G401.6 (cell line): ENCODE data around the gene CXorf58.
A peak's percentile ranks its signal among the peaks of the same experiment; 100 is the strongest.
"Not testable (repeated sequence)": the region's sequence is repeated elsewhere in the genome, so short reads cannot be mapped to it uniquely, and the experiment has no call there.

ENCODE experiments used
- FAIRE-seq: peaks from 2 replicates; lab custom pipeline; 2012; peaks lifted over from hg19 to GRCh38; lab: Jason Lieb, UNC

Gene CXorf58

DNA sequence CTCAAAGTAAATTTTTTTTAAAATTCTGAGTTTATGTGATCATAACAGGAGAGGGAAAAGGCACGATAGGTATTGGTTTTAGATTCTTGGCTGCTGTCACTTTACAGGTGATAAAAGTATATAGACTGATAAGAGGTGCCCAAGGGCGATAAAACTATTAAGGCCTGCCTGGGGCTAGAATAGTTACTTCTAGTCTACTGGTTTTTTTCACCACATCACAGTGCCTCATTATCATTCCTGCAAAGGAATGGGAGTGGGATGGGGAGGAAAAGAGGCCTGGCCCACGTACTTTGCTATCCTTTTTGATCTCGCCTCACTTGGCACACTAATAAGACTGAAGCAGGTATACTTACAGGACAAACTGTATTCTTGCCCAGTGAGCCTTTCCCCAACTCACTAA, 46.6 kb downstream of the CXorf58 start:
- no peak for FAIRE-seq

DNA sequence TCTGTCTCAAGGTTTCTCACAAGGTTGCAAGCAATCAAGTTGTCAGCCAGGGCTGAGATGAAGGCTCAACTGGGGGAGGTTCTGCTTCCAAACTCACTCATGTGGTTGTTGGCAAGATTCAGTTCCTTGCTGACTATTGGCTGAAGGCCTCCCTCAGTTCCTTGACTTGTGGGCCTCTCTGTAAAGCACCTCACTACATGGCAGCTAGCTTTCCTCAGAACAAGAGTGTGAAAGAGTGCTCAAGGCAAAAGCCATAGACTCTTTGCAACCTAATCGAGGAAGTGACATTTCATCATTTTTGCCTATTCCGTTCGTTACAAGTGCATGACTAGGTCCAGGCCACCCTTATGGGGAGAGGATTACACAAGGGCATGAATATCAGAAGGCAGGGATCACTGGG, 52.0 kb downstream of the CXorf58 start:
- no peak for FAIRE-seq

DNA sequence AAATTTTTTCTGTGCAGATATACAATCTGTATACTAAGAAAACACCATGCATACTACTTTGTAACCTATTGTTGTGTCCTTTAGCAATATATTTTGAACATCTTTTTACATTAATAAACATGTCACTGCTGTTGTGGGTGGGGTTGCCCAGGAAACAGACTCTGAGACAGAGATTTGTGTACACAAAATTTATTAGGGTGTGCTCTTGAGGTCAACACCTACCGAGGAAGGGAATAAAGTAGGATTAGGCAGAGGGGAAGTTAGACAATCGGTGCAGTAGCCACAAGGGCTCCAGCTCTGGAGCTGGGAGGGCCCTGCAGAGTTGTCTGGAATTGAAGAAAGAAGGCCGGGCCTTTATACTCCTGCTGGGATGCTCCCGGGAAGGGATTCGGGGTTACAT, 56.4 kb downstream of the CXorf58 start:
- FAIRE-seq: peak; percentile 37

DNA sequence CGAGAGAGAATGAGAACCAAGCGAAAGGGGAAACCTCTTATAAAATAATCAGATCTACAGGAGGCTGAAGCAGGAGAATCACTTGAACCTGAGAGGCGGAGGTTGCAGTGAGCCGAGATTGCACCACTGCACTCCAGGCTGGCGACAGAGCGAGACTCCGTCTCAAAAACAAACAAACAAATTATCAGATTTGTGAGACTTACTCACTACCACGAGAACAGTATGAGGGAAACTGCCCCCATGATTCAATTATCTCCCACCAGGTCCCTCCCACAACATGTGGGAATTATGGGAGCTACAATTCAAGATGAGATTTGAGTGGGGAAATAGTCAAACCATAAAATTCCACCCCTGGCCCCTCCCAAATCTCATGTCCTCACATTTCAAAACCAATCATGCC, 57.8 kb downstream of the CXorf58 start:
- not testable (repeated sequence) for FAIRE-seq

DNA sequence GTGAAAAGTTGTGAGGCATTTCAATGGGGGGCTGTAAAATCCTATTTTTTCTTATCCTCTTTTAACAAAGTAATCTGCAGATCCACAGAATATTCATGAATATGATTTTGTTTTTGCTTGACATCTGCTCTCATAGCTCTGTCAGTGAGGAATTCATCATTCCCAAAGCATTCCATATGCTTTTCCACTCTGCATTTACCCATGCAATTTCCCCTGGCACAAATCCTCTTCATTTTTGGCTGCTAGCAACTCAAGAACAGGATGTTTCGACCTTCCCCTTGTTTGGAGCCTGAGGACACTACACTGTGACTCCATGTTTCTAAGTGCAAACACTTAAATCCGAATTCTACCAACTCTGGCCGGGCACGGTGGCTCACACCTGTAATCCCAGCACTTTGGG, 70.7 kb downstream of the CXorf58 start:
- FAIRE-seq: no peak

DNA sequence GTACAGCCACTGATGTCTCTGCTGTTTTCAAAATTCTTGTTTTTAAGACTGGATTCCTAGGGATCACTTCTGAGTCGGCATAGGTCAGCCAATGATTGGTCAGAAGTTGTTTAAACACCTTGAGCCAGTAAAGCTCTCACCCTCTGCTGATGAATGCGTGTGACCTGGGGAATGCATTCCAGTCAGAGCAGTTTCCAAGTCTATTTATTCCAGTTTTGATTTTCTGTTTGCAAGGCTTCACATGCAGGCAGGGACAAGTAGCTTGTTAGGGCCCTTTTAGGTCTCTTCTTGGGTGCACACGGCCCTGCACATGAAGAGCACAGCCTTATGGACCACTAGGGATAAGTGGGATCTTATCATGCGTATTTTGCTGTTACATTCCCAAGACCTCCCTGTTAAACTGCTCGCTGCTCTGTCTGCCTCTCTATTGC, 72.2 kb downstream of the CXorf58 start:
- peak; percentile 91 for FAIRE-seq

DNA sequence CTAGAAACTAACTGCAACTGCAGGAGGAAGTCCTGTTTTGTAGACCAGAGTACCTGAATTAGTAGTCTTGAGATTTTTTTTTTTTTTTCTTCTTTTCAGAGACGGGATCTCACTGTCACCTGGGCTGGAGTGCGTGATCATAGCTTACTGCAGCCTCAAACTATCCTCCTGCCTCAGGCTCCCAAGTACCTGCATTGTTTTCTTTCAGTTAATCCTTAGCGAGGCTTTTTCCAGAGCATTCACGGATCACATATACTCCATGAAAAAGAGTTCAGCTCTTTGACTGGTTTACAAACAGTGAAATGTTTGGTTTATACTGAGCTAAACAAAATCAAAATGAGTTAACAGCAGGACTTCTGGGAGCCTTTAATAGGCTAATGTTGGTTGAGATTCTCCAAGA, 73.4 kb downstream of the CXorf58 start:
- peak; percentile 44 for FAIRE-seq

DNA sequence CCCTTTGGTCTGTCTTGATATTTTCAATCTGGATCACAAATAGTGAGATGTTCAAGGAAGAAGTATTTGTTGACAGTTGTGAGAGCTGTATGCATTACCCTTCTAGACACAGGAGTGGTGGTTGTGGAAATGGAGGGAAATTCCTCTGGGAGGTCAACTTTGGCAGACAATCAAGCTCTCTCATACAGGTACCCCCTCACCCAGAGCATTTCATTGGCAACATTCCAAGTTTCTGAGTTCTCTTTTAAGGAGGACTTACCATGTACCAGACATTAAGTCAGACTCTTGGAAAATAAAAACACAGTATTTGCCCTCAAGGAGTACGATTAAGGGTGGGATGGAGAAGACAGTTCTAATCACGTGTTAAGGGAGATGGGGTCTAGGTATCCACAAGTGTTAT, 73.9 kb downstream of the CXorf58 start:
- no peak for FAIRE-seq

DNA sequence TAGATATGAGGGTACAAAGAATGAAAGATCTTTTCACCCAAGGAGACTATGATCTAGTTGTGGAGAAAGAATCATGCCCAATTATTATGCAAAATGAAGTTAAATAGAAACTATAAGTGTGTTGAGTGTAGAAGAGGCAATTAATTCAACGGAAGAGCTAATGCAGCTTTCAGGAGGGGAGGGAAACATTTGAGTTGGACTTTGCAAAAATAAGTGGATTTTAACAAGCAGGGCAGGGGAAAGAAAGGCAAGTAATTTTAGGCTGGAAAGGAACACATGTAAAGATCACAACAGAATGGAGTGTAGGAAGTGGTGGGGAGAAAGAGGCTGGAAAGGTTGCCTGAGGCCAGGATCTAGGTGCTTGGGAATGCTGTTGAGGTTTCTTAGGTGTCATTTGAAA, 75.1 kb downstream of the CXorf58 start:
- no peak for FAIRE-seq
